Esophagus squamous epithelium (tissue), 4 donors: ENCODE measurements around the gene BAZ1A.

Experiments
- CTCF ChIP-seq, 6 experiments: fragments of 450-650 bp in 4 of 6; fragments of 200-600 bp in 2 of 6; sonication (generic) in 2 of 6; IDR thresholded peaks; one replicate each; pipeline ENCODE4 v1.5.1; 2016 to 2019; ENCODE audit warnings: antibody characterized with exemption in 6 of 6, mild to moderate bottlenecking in 4 of 6, moderate library complexity in 4 of 6
- POLR2A ChIP-seq, 4 donors: fragments of 450-650 bp; IDR thresholded peaks; one replicate each; pipeline ENCODE4 v1.6.1; 2017; ENCODE audit warnings: antibody characterized with exemption in 4 of 4, mild to moderate bottlenecking in 4 of 4, moderate library complexity in 3 of 4

- TF ChIP-seq CTCF (IDR thresholded peaks at IDR 0.05): no peak
- no peak for TF ChIP-seq POLR2A (IDR thresholded peaks at IDR 0.05)
Observed at GRCh38 chr14:34853041-34853440, 22.1 kb downstream of the BAZ1A start.
